ENCODE measurements around the gene CDK11A.

- no peak for TF ChIP-seq CTCF (IDR thresholded peaks at IDR 0.05)
- no peak for TF ChIP-seq POLR2AphosphoS5 (IDR thresholded peaks at IDR 0.05)
- TF ChIP-seq EP300 (IDR thresholded peaks at IDR 0.05) = no peak
- TF ChIP-seq POLR2A (IDR thresholded peaks at IDR 0.05; ENCODE audit: low read depth) = no peak
These were observed 8.2 kb upstream of the CDK11A start for GRCh38 chr1:1732381-1732780.

Data from esophagus muscularis mucosa (tissue), 4 donors.